ENCODE results near the gene PDE6C.

GRCh38 chr10:93613126-93613525, 789 bp downstream of the PDE6C start:
- TF ChIP-seq CBX8 (IDR thresholded peaks at IDR 0.05; ENCODE audit: borderline replicate concordance, low read depth, low read length): no peak
- no peak for TF ChIP-seq SIN3A (conservative IDR thresholded peaks at IDR 0.05 in 1 of 2, IDR thresholded peaks at IDR 0.05 in 1 of 2; ENCODE audit: low read depth in 1 of 2, low read length in 2 of 2)
- TF ChIP-seq SP1 (IDR thresholded peaks at IDR 0.05; ENCODE audit: low read depth, low read length): no peak
- no peak for TF ChIP-seq CTCF (IDR thresholded peaks at IDR 0.05; ENCODE audit: control extremely low read depth in 1 of 3, insufficient read depth in 1 of 3, low read depth in 1 of 3, low read length in 3 of 3)
- TF ChIP-seq POLR2A (IDR thresholded peaks at IDR 0.05; ENCODE audit: control extremely low read depth in 1 of 2, low read depth in 2 of 2, low read length in 2 of 2): no peak
- TF ChIP-seq RAD21 (IDR thresholded peaks at IDR 0.05 in 1 of 2, conservative IDR thresholded peaks at IDR 0.05 in 1 of 2; ENCODE audit: low read depth in 2 of 2, low read length in 2 of 2): no peak

All from H1 (cell line).